LNCaP clone FGC (cell line): ENCODE data around the gene ARHGAP10.

Experiments
- DNase-seq: peaks from one replicate; pipeline ENCODE4 v3.0.0-alpha.2; 2011; ENCODE audit warnings: low read depth
- H3K4me3 ChIP-seq: 2 replicates; pipeline ENCODE4 v1.5.1; 2011; ENCODE audit warnings: mild to moderate bottlenecking, low read depth, low read length, control low read depth
- CTCF ChIP-seq: IDR thresholded peaks from 2 replicates; pipeline ENCODE4 v1.5.1; 2012; ENCODE audit warnings: mild to moderate bottlenecking; ENCODE audit not compliant: control insufficient read depth, insufficient read depth; ENCODE audit errors: extremely low read depth

Gene ARHGAP10

GRCh38 chr4:147799986-147800555 lies 68.2 kb downstream of the ARHGAP10 start:
- H3K4me3 ChIP-seq, result no peak overlapping the region
- TF ChIP-seq CTCF, result no peak
- DNase-seq, result no peak

- no peak overlapping the region for H3K4me3 ChIP-seq
- TF ChIP-seq CTCF, result no peak
- DNase-seq, result no peak
These were observed 69.9 kb downstream of the ARHGAP10 start for GRCh38 chr4:147801820-147802219.

- H3K4me3 ChIP-seq, result no peak overlapping the region
- TF ChIP-seq CTCF, result no peak
- no peak for DNase-seq
These were observed 70.5 kb downstream of the ARHGAP10 start for GRCh38 chr4:147802346-147802745.

- no peak for TF ChIP-seq CTCF
- DNase-seq, result no peak
- H3K4me3 ChIP-seq, result no peak overlapping the region
These were observed 74.1 kb downstream of the ARHGAP10 start for GRCh38 chr4:147805946-147806345.

- H3K4me3 ChIP-seq, result no peak overlapping the region
- no peak for DNase-seq
- TF ChIP-seq CTCF, result no peak
These were observed 76.6 kb downstream of the ARHGAP10 start for GRCh38 chr4:147808447-147808846.

GRCh38 chr4:147809211-147809610 lies 77.3 kb downstream of the ARHGAP10 start:
- TF ChIP-seq CTCF, result no peak
- DNase-seq, result no peak
- H3K4me3 ChIP-seq, result no peak overlapping the region

GRCh38 chr4:147811878-147812277 lies 80.0 kb downstream of the ARHGAP10 start:
- DNase-seq, result no peak
- H3K4me3 ChIP-seq, result no peak overlapping the region
- TF ChIP-seq CTCF, result no peak
